ENCODE data around the gene IGSF9.

DNA sequence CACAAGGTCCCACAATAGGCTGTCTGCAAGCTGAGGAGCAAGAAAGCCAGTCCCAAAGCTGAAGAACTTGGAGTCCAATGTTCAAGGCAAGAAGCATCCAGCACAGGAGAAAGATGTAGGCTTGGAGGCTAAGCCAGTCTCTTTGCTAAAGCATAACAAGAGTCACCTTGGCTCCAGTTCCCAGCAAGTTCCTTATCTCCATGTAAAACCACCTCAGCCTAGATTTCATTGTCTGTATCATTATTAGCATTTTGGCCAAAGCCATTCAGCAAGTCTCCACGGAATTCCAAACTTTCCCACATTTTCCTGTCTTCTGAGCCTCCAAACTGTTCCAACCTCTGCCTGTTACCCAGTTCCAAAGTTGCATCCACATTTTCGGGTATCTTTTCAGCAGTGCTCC is 49.5 kb upstream of the IGSF9 start:
- TF ChIP-seq EZH2 (IDR thresholded peaks at IDR 0.05; ENCODE audit: insufficient read depth, poor library complexity, severe bottlenecking): no peak
- TF ChIP-seq EZH2phosphoT487 (IDR thresholded peaks at IDR 0.05; ENCODE audit: insufficient read depth, low read depth): no peak
